Activated CD8-positive, alpha-beta T cell treated with anti-CD3 and anti-CD28 coated beads, Interleukin-2, amount 10 ng/mL, durations not matched to agents 7 days and 5 days (primary cell): Measurements from ENCODE around the gene CDHR1. TPM values are rescaled to one million over a fixed set of nuclear protein-coding genes. Genes with fewer than 3 reads are reported as not detected.

Experiments used
- ATAC-seq: fragments of 150-1000 bp; cut with Tn5 transposase; one replicate; pipeline ENCODE4 v1.10.0; 2021; ENCODE audit warnings: moderate library complexity
- CTCF ChIA-PET: fragments of 350-600 bp; sonication (Branson Sonifier 250); formaldehyde crosslinking; loops from one replicate; lab custom pipeline; 2021; ENCODE audit warnings: antibody characterized with exemption; lab: Charles Lee
- POLR2A ChIA-PET: fragments of 350-600 bp; sonication (Branson Sonifier 250); formaldehyde crosslinking; loops from one replicate; lab custom pipeline; 2021; ENCODE audit warnings: antibody characterized with exemption; lab: Charles Lee
- DNase-seq: peaks from one replicate; pipeline ENCODE4 v3.0.0-alpha.2; 2020
- H3K27ac Mint-ChIP-seq: one replicate; pipeline ENCODE4 v1.8.0; 2021; ENCODE audit warnings: mild to moderate bottlenecking, mixed read lengths
- H3K27me3 Mint-ChIP-seq: one replicate; pipeline ENCODE4 v1.8.0; 2021; ENCODE audit warnings: low read depth, mixed read lengths
- H3K36me3 Mint-ChIP-seq: one replicate; pipeline ENCODE4 v1.8.0; 2021; ENCODE audit warnings: low read depth, mixed read lengths
- H3K4me1 Mint-ChIP-seq: one replicate; pipeline ENCODE4 v1.8.0; 2021; ENCODE audit warnings: low read depth, mixed read lengths
- H3K4me3 Mint-ChIP-seq: one replicate; pipeline ENCODE4 v1.8.0; 2021; ENCODE audit warnings: mild to moderate bottlenecking, mixed read lengths
- H3K9me3 Mint-ChIP-seq: one replicate; pipeline ENCODE4 v1.8.0; 2022; ENCODE audit warnings: mixed read lengths; ENCODE audit not compliant: insufficient read depth
- total RNA-seq, 2 experiments: library from RNA; stranded (reverse); gene quantifications; one replicate each; pipeline ENCODE4 v1.2.3, GENCODE V29; 2021

CDHR1 gene
- total RNA-seq, 2 experiments from 2014 or later, result 0.26 to 0.29 TPM

DNA sequence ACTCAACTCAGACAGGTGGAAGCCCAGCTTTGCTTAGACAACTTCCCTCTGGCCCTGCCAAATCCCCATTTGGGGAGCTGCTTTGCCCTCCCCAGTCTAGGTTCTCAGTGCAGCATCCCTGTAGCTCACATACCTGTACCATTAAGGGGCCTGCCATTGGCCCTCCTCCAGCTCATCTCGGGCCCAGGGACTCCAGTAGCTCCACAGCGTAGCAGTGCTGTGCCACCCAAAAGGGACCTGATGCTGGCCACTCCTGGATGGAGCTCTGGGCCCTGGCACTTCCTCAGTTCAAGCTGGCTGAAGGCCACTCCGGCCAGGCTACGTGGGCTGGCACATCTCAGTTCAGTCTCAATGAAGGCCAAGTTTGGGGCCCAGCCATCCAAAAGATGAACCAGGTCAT, 39.6 kb downstream of the CDHR1 start:
- Mint-ChIP-seq H3K4me3 (no peak overlapping the region), H3K9me3 (no peaks in the 10 kb centered on the region), H3K36me3 (no peaks in the 10 kb centered on the region), H3K27me3 (peaks cover 7% of the 10 kb centered on the region), H3K4me1 (no peaks in the 10 kb centered on the region), H3K27ac (no peak overlapping the region)
- ATAC-seq (no peak), DNase-seq (no peak)
- CTCF ChIA-PET, result interaction anchor here (1.1 kb wide), 1 partner anchor 19 kb away, joined by 3 read pairs; no protein-coding TSS in a partner anchor
- POLR2A ChIA-PET, result no interaction called here

DNA sequence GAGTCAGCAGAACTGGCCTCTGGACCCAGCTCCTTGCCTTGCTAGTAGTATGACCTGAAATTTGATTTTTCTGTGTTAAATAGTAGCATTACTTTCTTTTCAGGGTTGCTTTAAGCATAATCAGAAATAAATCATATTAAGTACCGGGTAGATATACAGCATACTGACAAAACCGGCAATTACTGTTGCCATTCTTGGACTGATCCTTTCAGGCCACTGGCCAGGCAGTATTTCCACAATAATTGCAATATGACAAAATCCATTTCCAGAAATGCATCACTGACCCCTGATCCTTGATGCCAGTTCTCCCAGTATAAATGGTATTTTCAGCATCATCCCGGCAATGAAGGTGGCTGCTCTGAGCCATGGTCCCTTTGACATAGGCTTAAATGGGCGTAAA, 40.1 kb downstream of the CDHR1 start:
- H3K27ac Mint-ChIP-seq, result no peak overlapping the region
- ChIA-PET POLR2A (no interaction called here), CTCF (no interaction called here)
- no peak for ATAC-seq
- no peaks in the 10 kb centered on the region for H3K36me3 Mint-ChIP-seq
- no peaks in the 10 kb centered on the region for H3K4me1 Mint-ChIP-seq
- H3K4me3 Mint-ChIP-seq, result no peak overlapping the region
- no peak for DNase-seq
- peaks cover 5% of the 10 kb centered on the region for H3K27me3 Mint-ChIP-seq
- H3K9me3 Mint-ChIP-seq, result no peaks in the 10 kb centered on the region

DNA sequence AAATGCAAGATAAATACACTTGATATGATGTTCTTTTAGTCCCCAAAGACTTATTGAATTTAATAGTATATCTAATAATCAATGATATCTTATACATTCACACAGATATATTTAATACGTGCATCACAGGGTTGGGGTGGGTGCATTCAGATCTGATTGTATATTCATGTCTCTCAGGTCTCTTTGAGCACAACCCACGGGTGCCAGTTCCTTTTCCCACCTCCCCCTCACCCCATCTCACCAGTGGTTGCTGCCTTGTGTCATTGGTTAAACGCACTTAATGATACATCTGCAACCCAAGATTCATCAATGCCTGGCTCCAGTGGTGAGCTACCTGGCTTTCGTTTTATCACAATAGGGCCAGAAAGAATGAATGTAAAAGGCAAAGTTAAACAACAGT, 40.8 kb downstream of the CDHR1 start:
- peaks cover 4% of the 10 kb centered on the region for H3K27me3 Mint-ChIP-seq
- no peaks in the 10 kb centered on the region for H3K4me1 Mint-ChIP-seq
- ChIA-PET CTCF (no interaction called here), POLR2A (no interaction called here)
- no peaks in the 10 kb centered on the region for H3K9me3 Mint-ChIP-seq
- DNase-seq (no peak), ATAC-seq (no peak)
- no peaks in the 10 kb centered on the region for H3K36me3 Mint-ChIP-seq
- no peak overlapping the region for H3K4me3 Mint-ChIP-seq
- H3K27ac Mint-ChIP-seq, result no peak overlapping the region

DNA sequence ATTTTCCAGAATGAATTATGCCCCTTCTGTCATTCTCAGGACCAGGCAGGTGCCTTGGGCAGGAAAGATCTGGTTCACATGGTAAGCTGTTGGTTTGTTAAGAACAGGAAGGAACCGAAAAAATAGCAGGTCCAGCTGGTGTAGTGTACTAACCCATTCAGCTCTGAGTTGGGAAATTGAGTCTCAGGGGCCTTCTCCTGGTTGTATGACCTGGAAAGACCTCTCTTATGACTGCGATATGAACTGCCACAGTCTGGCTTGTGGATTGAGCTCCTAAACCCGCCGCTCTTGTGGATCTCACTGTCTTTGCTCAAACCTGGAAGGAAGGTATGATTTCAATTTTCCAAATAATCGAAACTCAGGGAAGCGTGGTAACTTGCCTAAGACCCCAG, 42.5 kb downstream of the CDHR1 start:
- no peak overlapping the region for H3K4me3 Mint-ChIP-seq
- no peak overlapping the region for H3K27ac Mint-ChIP-seq
- DNase-seq (no peak), ATAC-seq (no peak)
- peaks cover 4% of the 10 kb centered on the region for H3K27me3 Mint-ChIP-seq
- H3K4me1 Mint-ChIP-seq, result no peaks in the 10 kb centered on the region
- no peaks in the 10 kb centered on the region for H3K9me3 Mint-ChIP-seq
- ChIA-PET CTCF (interaction anchor here (1.4 kb wide), 1 partner anchor 10 kb away, joined by 4 read pairs; no protein-coding TSS in a partner anchor), POLR2A (no interaction called here)
- H3K36me3 Mint-ChIP-seq, result no peaks in the 10 kb centered on the region

DNA sequence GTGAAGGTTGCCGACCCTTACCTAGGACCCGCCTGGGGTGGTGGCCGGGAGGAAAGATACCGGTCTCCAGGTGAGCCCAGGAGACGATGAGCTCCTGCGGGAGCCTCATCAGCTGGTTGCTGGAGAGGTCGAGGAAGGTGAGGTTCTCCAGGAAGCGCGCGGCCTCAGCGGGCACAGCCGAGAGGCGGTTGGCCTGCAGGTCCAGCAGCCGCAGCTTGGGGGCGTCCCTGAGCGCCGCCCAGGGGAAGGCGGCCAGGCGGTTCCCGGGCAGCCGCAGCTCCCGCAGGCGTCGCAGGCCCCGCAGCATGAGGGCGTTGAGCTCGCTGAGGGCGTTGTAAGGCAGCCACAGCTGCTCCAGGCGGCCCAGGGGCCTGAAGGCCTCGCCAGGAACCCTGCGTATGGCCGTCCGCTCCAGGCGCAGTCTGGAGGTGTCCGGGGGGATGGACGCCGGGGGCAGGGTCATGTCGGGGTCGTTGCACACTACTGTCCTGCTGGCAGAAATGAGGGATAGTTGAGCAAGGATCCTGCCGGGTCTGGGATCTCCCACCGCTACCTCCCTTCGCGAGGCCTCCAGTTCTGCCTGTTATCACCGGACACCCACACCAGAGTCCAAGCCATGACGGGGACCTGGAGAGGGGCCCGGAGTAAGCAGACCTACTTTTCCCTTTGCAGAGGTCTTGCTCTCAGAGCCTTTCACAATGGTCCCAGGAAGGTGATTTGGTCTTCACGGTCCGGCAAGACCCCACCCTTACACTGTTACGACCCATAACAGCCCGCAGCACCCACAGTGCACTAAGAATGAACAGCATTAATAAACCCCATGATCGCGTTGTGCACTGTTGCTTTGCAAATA, 43.1 kb downstream of the CDHR1 start:
- Mint-ChIP-seq H3K27ac (no peak overlapping the region), H3K27me3 (peaks cover 4% of the 10 kb centered on the region), H3K4me1 (no peaks in the 10 kb centered on the region), H3K9me3 (no peaks in the 10 kb centered on the region), H3K4me3 (no peak overlapping the region), H3K36me3 (no peaks in the 10 kb centered on the region)
- no peak for DNase-seq
- ChIA-PET POLR2A (no interaction called here), CTCF (interaction anchor here (1.4 kb wide), 1 partner anchor 11 kb away, joined by 4 read pairs; no protein-coding TSS in a partner anchor)
- no peak for ATAC-seq

DNA sequence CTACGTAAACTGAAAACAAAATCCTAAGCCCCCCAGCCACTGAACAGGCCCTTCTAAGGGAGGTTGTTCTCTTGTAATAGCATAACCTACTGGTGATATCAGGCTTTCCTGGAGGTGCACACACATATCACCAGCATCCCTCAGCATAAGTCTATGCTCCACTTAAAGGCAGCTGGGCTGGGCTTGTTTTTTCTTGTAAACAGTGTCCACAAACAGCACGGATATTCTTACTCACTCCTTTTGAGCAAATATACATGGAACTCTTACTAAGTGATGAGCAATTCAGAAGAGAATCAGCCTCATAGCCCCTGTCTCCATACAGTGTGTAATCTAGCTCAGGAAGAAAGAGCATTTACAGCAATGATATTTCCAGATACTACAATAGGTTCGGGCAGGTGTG, 44.6 kb downstream of the CDHR1 start:
- DNase-seq (no peak), ATAC-seq (no peak)
- POLR2A ChIA-PET, result interaction anchor here (1.0 kb wide), 1 partner anchor 303 kb away, joined by 3 read pairs; no protein-coding TSS in a partner anchor
- H3K27ac Mint-ChIP-seq, result no peak overlapping the region
- H3K4me1 Mint-ChIP-seq, result no peaks in the 10 kb centered on the region
- H3K4me3 Mint-ChIP-seq, result no peak overlapping the region
- H3K36me3 Mint-ChIP-seq, result no peaks in the 10 kb centered on the region
- peaks cover 4% of the 10 kb centered on the region for H3K27me3 Mint-ChIP-seq
- no peaks in the 10 kb centered on the region for H3K9me3 Mint-ChIP-seq
- CTCF ChIA-PET, result interaction anchor here (1.1 kb wide), 1 partner anchor 19 kb away, joined by 4 read pairs; no protein-coding TSS in a partner anchor

DNA sequence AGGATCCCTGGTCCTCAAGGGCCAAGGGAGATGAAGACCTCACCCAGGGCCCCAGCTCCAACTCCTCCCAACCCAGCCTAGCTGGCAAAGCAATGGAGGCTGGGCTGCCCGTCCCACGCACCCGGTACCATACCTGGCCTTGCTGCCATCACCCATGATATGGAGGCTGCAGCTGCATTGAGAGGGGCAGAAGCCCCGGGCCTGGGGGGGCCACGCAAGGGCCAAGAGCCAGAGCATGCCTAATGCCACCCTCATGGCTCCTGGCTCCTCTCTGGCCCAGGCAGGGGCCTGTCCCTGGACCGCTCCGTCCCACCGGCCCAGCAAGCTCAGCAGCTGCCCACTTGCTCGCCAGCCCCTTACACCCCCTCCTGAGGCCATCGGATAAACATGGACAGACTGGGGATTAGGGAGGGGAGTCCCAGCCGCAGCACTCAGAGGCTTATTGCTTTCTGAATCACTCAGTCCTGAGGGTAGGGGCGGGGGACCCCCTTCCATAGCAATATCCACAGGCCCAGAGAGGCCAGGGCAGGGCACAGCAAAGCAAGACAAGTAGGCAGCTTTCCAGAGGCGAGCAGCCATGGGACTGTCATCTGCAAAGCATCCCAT, 47.0 kb downstream of the CDHR1 start, which contains the start of gene LRIT1:
TSS of gene LRIT1 (minus strand) at position 362 of the 606 bp plus-strand sequence. CDS start at position 255, 107 bp downstream.
- H3K27me3 Mint-ChIP-seq, result peaks cover 4% of the 10 kb centered on the region
- no peak within 1 kb of the TSS for H3K27ac Mint-ChIP-seq
- H3K4me1 Mint-ChIP-seq, result no peaks in the 10 kb centered on the region
- no peak within 1 kb of the TSS for H3K4me3 Mint-ChIP-seq
- DNase-seq (no peak), ATAC-seq (no peak)
- H3K36me3 Mint-ChIP-seq, result no peaks in the 10 kb centered on the region
- ChIA-PET POLR2A (no interaction called here), CTCF (no interaction called here)
- no peaks in the 10 kb centered on the region for H3K9me3 Mint-ChIP-seq

DNA sequence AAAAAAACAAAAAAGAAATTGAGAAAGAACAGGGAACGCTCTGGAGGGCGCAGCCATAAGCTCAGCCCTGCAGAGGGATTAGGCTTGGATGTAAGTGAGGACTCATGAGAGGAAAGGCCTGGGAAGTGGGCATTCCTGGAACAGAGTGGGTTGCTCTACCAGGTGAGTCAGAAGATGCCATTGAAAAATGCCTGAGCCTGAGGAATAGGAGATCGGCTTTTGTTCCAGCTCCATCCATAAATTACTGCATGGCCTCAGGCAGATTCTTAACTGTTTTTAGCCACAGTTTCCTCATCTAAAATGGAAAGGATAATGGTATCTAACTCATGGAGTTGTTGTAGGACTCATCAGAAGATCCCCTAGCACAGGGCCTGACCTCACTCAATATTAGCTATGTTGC, 49.4 kb downstream of the CDHR1 start:
- peaks cover 2% of the 10 kb centered on the region for H3K27me3 Mint-ChIP-seq
- ATAC-seq, result no peak
- DNase-seq, result no peak
- H3K9me3 Mint-ChIP-seq, result no peaks in the 10 kb centered on the region
- no peaks in the 10 kb centered on the region for H3K36me3 Mint-ChIP-seq
- no peaks in the 10 kb centered on the region for H3K4me1 Mint-ChIP-seq
- no peak overlapping the region for H3K27ac Mint-ChIP-seq
- ChIA-PET CTCF (no interaction called here), POLR2A (no interaction called here)
- H3K4me3 Mint-ChIP-seq, result no peak overlapping the region

DNA sequence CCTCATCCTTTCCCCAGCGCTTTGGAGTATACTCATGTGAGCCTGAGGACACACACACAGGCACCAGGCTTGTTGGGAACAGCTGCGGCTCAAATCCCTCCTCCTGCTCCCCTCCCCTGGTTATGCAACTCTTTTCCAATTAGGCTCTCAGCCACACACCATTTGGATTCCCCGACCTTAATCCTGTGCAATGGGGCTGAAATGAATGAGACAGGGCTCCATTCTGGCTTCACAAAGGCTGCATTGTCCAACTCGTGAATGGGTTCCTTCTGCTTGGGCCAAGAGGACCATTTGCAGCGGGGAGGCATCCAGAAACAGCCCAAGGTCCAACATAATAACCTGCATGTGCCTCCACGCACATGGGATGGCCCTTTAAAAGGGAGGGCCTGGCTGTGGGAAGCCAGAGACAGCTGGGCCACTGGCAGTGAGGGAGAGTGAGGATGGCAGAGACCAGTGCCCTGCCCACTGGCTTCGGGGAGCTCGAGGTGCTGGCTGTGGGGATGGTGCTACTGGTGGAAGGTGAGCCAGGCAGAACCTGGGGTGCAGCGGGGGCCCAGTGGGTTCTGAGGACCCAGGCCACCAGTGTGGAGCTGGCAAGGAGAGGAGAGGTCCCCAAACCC, 50.4 kb downstream of the CDHR1 start, which contains the start of gene RGR:
TSS of gene RGR (plus strand) at position 403 of the 620 bp plus-strand sequence. CDS start at position 441, 38 bp downstream.
- ATAC-seq, result no peak
- no peak for DNase-seq
- no peaks in the 10 kb centered on the region for H3K4me1 Mint-ChIP-seq
- ChIA-PET POLR2A (no interaction called here), CTCF (no interaction called here)
- H3K27ac Mint-ChIP-seq, result no peak within 1 kb of the TSS
- no peaks in the 10 kb centered on the region for H3K27me3 Mint-ChIP-seq
- H3K9me3 Mint-ChIP-seq, result no peaks in the 10 kb centered on the region
- no peak within 1 kb of the TSS for H3K4me3 Mint-ChIP-seq
- no peaks in the 10 kb centered on the region for H3K36me3 Mint-ChIP-seq

DNA sequence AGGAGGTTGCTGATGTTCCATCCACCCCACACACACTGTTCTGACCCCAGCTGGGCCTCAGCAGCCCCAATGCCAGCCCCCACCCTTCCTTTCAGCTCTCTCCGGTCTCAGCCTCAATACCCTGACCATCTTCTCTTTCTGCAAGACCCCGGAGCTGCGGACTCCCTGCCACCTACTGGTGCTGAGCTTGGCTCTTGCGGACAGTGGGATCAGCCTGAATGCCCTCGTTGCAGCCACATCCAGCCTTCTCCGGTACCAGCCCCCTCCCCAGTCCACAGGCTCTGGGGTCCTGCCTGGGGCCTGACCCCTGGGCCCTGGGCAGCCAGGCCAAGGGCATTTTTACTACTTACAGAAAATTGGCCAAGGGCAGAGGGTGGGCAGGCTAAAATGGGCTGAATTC, 53.2 kb downstream of the CDHR1 start:
- DNase-seq, result no peak
- peaks cover 2% of the 10 kb centered on the region for H3K27me3 Mint-ChIP-seq
- ChIA-PET CTCF (interaction anchor here (1.1 to 1.9 kb wide), 2 partner anchors 9 to 247 kb away, joined by 3 to 7 read pairs; no protein-coding TSS in a partner anchor), POLR2A (no interaction called here)
- no peak overlapping the region for H3K4me3 Mint-ChIP-seq
- H3K4me1 Mint-ChIP-seq, result no peaks in the 10 kb centered on the region
- ATAC-seq, result no peak
- H3K36me3 Mint-ChIP-seq, result no peaks in the 10 kb centered on the region
- no peaks in the 10 kb centered on the region for H3K9me3 Mint-ChIP-seq
- no peak overlapping the region for H3K27ac Mint-ChIP-seq

DNA sequence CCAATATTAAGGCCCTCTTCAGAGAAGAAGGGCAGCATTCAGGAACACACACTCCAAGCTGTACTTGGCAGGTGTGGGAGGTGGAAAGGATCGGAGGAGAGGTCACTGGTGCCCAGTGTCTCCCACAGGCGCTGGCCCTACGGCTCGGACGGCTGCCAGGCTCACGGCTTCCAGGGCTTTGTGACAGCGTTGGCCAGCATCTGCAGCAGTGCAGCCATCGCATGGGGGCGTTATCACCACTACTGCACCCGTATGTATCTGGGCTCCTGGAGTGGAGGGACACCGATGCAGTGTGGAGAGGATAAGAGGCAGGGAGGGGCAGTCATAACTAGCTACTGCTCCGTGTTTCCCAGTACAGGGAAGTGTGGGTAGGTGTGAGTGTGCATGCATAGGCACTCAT, 54.5 kb downstream of the CDHR1 start:
- CTCF ChIA-PET, result interaction anchor here (1.3 kb wide), 1 partner anchor 104 kb away, joined by 4 read pairs; no protein-coding TSS in a partner anchor
- H3K27ac Mint-ChIP-seq, result no peak overlapping the region
- ATAC-seq, result no peak
- POLR2A ChIA-PET, result no interaction called here
- H3K9me3 Mint-ChIP-seq, result no peaks in the 10 kb centered on the region
- DNase-seq, result no peak
- peaks cover 2% of the 10 kb centered on the region for H3K27me3 Mint-ChIP-seq
- H3K4me1 Mint-ChIP-seq, result no peaks in the 10 kb centered on the region
- H3K4me3 Mint-ChIP-seq, result no peak overlapping the region
- H3K36me3 Mint-ChIP-seq, result no peaks in the 10 kb centered on the region
